ENCODE data around the gene TMEM167A.

GRCh38 chr5:83101514-83101913 is 24.3 kb upstream of the TMEM167A start:
- TF ChIP-seq CTCF (IDR thresholded peaks at IDR 0.05) (no peak), POLR2AphosphoS5 (IDR thresholded peaks at IDR 0.05) (no peak), POLR2A (IDR thresholded peaks at IDR 0.05) (no peak)
